GM06990 (cell line): ENCODE results near the gene ARHGAP26.

ENCODE experiments used
- DNase-seq: peaks from one replicate; pipeline ENCODE4 v3.0.0-alpha.2; 2011; ENCODE audit not compliant: insufficient read length; ENCODE audit errors: extremely low read depth
- H3K27me3 ChIP-seq: replicated peaks from 2 replicates; pipeline ENCODE4 v1.6.0; 2011; ENCODE audit warnings: low read length; ENCODE audit not compliant: control insufficient read depth, insufficient read depth
- H3K36me3 ChIP-seq: 2 replicates; pipeline ENCODE4 v1.5.1; 2011; ENCODE audit warnings: low read length; ENCODE audit not compliant: control insufficient read depth, insufficient read depth
- H3K4me3 ChIP-seq: replicated peaks from 2 replicates; pipeline ENCODE4 v1.5.1; 2011; ENCODE audit warnings: low read depth, mild to moderate bottlenecking, control low read depth, low read length
- CTCF ChIP-seq: IDR thresholded peaks from 2 replicates; pipeline ENCODE4 v1.5.1; 2011; ENCODE audit warnings: low read length, control low read depth, mild to moderate bottlenecking, inconsistent platforms; ENCODE audit not compliant: insufficient read depth, poor library complexity, severe bottlenecking

ARHGAP26 gene

GRCh38 chr5:142784401-142784955 is 14.3 kb downstream of the ARHGAP26 start:
- no peaks in the 10 kb centered on the region for H3K27me3 ChIP-seq
- H3K4me3 ChIP-seq: no peak overlapping the region
- no peak for TF ChIP-seq CTCF
- H3K36me3 ChIP-seq: no peaks in the 10 kb centered on the region
- DNase-seq: no peak

GRCh38 chr5:142785206-142785605 is 15.0 kb downstream of the ARHGAP26 start:
- no peak for TF ChIP-seq CTCF
- no peaks in the 10 kb centered on the region for H3K36me3 ChIP-seq
- H3K4me3 ChIP-seq: no peak overlapping the region
- no peak for DNase-seq
- H3K27me3 ChIP-seq: no peaks in the 10 kb centered on the region

- H3K27me3 ChIP-seq: no peaks in the 10 kb centered on the region
- H3K36me3 ChIP-seq: no peaks in the 10 kb centered on the region
- no peak for DNase-seq
- TF ChIP-seq CTCF: no peak
- H3K4me3 ChIP-seq: no peak overlapping the region
Observed at GRCh38 chr5:142789206-142789605, 19.0 kb downstream of the ARHGAP26 start.

GRCh38 chr5:142792012-142792864 is 22.1 kb downstream of the ARHGAP26 start:
- H3K4me3 ChIP-seq: no peak overlapping the region
- no peak for DNase-seq
- H3K27me3 ChIP-seq: no peaks in the 10 kb centered on the region
- TF ChIP-seq CTCF: no peak
- H3K36me3 ChIP-seq: no peaks in the 10 kb centered on the region

GRCh38 chr5:142792865-142793232 is 22.7 kb downstream of the ARHGAP26 start:
- no peaks in the 10 kb centered on the region for H3K27me3 ChIP-seq
- no peak for DNase-seq
- no peaks in the 10 kb centered on the region for H3K36me3 ChIP-seq
- no peak overlapping the region for H3K4me3 ChIP-seq
- no peak for TF ChIP-seq CTCF

- Histone ChIP-seq H3K36me3 (no peaks in the 10 kb centered on the region), H3K27me3 (no peaks in the 10 kb centered on the region), H3K4me3 (no peak overlapping the region)
- TF ChIP-seq CTCF: no peak
- DNase-seq: no peak
Observed at GRCh38 chr5:142794537-142794936, 24.4 kb downstream of the ARHGAP26 start.
